Sigmoid colon (tissue), 4 donors: Measurements from ENCODE around the gene ACAP2.

ENCODE experiments used
- EP300 ChIP-seq, 4 donors: sonication (generic); formaldehyde crosslinking; IDR thresholded peaks; one replicate each; pipeline ENCODE4 v1.6.1; 2017; ENCODE audit warnings: antibody characterized with exemption in 4 of 4
- POLR2A ChIP-seq, 2 donors: fragments of 450-650 bp; IDR thresholded peaks; one replicate each; pipeline ENCODE4 v1.6.1; 2016; ENCODE audit warnings: antibody characterized with exemption in 2 of 2, mild to moderate bottlenecking in 2 of 2, moderate library complexity in 2 of 2
- POLR2AphosphoS5 ChIP-seq, 4 donors: sonication (generic); formaldehyde crosslinking; IDR thresholded peaks; one replicate each; pipeline ENCODE4 v1.6.1; 2017; ENCODE audit warnings: antibody characterized with exemption in 4 of 4
- TF ChIP-seq, protein P1 (sequence below), 4 experiments: fragments of 450-650 bp in 3 of 4; fragments of 200-600 bp in 1 of 4; IDR thresholded peaks; one replicate each; pipeline ENCODE4 v1.5.1; 2016 to 2019; ENCODE audit warnings: antibody characterized with exemption in 4 of 4, mild to moderate bottlenecking in 3 of 4, moderate library complexity in 2 of 4

GRCh38 chr3:195256639-195257453 lies 186.0 kb downstream of the ACAP2 start:
- TF ChIP-seq, protein P1, sequence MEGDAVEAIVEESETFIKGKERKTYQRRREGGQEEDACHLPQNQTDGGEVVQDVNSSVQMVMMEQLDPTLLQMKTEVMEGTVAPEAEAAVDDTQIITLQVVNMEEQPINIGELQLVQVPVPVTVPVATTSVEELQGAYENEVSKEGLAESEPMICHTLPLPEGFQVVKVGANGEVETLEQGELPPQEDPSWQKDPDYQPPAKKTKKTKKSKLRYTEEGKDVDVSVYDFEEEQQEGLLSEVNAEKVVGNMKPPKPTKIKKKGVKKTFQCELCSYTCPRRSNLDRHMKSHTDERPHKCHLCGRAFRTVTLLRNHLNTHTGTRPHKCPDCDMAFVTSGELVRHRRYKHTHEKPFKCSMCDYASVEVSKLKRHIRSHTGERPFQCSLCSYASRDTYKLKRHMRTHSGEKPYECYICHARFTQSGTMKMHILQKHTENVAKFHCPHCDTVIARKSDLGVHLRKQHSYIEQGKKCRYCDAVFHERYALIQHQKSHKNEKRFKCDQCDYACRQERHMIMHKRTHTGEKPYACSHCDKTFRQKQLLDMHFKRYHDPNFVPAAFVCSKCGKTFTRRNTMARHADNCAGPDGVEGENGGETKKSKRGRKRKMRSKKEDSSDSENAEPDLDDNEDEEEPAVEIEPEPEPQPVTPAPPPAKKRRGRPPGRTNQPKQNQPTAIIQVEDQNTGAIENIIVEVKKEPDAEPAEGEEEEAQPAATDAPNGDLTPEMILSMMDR (IDR thresholded peaks at IDR 0.05): no peak
- TF ChIP-seq POLR2A (IDR thresholded peaks at IDR 0.05): no peak
- no peak for TF ChIP-seq POLR2AphosphoS5 (IDR thresholded peaks at IDR 0.05)
- no peak for TF ChIP-seq EP300 (IDR thresholded peaks at IDR 0.05)
